Measurements from ENCODE around the gene KCNIP2.

The KCNIP2 gene

DNA sequence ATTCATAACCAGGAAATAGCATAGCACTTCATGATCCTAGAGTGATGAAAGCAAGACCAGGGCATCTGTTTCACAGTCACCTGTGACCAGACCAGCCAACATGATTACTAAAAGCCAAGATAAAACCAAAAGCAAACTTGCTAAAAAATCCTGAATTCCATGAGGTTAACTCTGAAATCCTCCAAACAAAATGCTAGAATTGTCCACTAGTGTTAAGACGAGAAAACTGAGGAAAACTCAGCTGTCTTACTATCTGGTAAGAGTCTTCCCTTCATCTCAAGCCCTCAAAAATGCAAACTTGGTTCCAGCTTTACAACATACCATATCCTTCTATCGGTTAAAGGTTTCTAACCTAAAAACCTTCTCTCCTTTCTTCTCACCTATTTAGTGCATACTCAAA is 59.0 kb downstream of the KCNIP2 start:
- TF ChIP-seq, protein P1, sequence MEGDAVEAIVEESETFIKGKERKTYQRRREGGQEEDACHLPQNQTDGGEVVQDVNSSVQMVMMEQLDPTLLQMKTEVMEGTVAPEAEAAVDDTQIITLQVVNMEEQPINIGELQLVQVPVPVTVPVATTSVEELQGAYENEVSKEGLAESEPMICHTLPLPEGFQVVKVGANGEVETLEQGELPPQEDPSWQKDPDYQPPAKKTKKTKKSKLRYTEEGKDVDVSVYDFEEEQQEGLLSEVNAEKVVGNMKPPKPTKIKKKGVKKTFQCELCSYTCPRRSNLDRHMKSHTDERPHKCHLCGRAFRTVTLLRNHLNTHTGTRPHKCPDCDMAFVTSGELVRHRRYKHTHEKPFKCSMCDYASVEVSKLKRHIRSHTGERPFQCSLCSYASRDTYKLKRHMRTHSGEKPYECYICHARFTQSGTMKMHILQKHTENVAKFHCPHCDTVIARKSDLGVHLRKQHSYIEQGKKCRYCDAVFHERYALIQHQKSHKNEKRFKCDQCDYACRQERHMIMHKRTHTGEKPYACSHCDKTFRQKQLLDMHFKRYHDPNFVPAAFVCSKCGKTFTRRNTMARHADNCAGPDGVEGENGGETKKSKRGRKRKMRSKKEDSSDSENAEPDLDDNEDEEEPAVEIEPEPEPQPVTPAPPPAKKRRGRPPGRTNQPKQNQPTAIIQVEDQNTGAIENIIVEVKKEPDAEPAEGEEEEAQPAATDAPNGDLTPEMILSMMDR (conservative IDR thresholded peaks at IDR 0.05): no peak
- TF ChIP-seq ZFX (IDR thresholded peaks at IDR 0.05): no peak
- no peak overlapping the region for H3K27ac ChIP-seq

GRCh38 chr10:101783736-101784118 is 59.9 kb downstream of the KCNIP2 start:
- peak overlapping the region; percentile 74 for H3K27ac ChIP-seq
- TF ChIP-seq ZFX (IDR thresholded peaks at IDR 0.05): no peak
- TF ChIP-seq, protein P1 (conservative IDR thresholded peaks at IDR 0.05): no peak

GRCh38 chr10:101782811-101783735 is 60.5 kb downstream of the KCNIP2 start, which contains the start of gene NPM3:
Gene NPM3 (minus strand): TSS chr10:101783446. CDS start chr10:101783390, 56 bp downstream.
- TF ChIP-seq, protein P1 (conservative IDR thresholded peaks at IDR 0.05): no peak
- TF ChIP-seq ZFX (IDR thresholded peaks at IDR 0.05): no peak
- H3K27ac ChIP-seq: peak within 1 kb of the TSS; percentile 74

- TF ChIP-seq, protein P1 (conservative IDR thresholded peaks at IDR 0.05): no peak
- no peak for TF ChIP-seq ZFX (IDR thresholded peaks at IDR 0.05)
Observed at GRCh38 chr10:101781984-101782810, 61.4 kb downstream of the KCNIP2 start.

DNA sequence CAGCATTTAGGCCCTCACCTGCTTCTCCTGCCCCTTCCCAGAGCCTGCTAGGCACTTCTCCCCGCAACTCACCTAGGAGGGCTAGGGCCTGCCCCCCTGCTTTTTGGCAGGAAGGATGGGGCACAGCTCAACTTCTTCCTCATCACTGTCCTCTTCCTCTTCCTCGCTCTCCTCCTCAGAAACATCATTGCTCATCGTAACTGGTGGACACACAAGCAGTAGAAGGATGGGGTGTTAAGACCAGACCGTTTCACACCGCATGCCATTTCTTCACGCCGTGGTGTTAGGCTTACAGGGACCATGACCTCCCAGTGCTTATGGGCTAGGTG is 62.0 kb downstream of the KCNIP2 start:
- TF ChIP-seq ZFX (IDR thresholded peaks at IDR 0.05): no peak
- TF ChIP-seq, protein P1 (conservative IDR thresholded peaks at IDR 0.05): no peak
- H3K27ac ChIP-seq: peak overlapping the region; percentile 74

More at GRCh38 chr10:101781984-101782810, 61.4 kb downstream of the KCNIP2 start:
- peak overlapping the region; percentile 74 for H3K27ac ChIP-seq

DNA sequence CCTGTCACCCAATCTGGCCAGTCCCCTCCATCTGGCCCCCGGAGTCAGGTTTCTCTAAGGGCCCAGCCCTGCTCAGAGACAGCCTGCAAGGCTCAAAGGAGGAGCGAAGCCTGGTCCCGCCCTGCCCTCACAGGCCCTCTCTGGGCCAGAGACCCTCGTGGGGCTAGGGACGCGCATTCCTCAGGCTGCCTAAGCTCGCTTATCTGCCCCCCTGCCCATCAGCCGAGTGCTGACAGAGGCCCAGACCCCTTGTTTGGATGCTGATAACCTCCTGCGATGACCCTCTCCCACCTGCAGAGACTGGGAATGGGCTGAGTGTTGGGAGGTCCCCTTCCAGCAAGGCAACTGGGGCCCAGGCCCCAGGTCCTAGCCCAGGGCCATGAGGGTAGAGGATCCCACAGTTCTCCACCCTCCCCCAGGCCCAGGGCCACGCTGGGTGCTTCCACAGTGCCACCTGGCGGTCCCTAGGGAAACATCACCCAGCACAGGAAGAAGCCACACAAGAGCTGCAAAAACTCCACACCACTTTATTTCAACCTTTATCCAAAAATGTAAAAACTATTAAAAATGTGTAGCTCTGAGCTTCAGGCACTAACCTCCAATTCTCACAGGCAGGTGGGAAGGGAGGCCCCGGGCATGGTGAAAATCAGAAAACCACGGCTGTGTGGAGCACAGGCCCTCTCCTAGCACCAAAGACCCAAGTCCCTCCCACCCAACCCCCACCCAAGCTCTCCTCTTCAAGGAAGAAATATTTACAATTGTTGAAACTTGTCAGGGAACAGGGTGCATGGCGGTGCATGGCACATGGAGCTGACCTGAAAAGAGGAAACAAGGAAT is 62.6 kb downstream of the KCNIP2 start:
- H3K27ac ChIP-seq: peak overlapping the region; percentile 74; the same call in 1 of the 2 replicates
- TF ChIP-seq, protein P1 (conservative IDR thresholded peaks at IDR 0.05): peak; percentile 95
- no peak for TF ChIP-seq ZFX (IDR thresholded peaks at IDR 0.05)

Measured in C4-2B (cell line).